Ammon's horn (tissue), 1 donor: ENCODE data around the gene PICK1.
"Not testable (repeated sequence)": the region's sequence is repeated elsewhere in the genome, so short reads cannot be mapped to it uniquely, and the experiment has no call there.

ENCODE experiments used
- DNase-seq: peaks from one replicate; pipeline ENCODE4 v3.0.0-alpha.2; 2016; ENCODE audit warnings: low spot score

PICK1 gene

DNA sequence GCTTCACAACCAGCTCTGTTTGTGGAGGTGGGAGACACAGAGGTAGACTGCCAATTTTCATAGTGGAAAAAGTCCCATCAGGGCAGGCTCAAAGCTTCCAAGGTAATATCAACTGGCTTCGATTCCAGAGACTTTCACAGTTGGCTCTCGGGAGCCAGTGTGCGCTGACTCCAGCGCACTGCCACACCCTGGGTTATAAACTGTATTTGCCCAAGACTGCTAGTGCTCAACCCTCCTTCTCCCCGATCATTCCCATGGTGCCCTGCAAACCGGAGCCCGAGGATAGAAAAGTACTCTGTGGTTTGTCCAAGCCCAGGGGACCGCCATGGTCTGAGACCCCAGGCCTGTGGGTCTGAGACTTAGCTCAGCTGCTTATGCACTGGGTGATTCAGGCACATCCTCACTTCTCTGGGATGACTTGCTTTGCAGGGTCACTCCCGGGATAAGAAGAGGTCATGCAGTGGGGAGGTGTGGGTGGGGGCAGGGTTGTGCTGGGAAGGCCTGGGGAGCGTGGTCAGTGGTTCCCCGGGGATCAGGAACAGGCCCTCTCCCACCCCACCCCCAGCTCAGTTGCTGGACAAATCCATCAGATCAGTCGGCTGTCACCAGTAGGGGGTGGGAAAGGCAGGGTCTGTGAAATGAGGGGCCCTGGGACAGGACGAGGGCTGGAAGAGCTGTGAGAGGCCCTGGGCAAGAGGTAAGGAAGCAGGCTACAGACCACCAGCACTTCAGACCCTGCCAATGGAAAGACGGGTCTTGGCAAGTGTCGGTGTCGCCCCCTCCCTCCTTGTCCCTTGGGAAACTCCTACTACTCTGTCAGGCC, 26.7 kb upstream of the PICK1 start:
- peak; percentile 22 for DNase-seq

DNA sequence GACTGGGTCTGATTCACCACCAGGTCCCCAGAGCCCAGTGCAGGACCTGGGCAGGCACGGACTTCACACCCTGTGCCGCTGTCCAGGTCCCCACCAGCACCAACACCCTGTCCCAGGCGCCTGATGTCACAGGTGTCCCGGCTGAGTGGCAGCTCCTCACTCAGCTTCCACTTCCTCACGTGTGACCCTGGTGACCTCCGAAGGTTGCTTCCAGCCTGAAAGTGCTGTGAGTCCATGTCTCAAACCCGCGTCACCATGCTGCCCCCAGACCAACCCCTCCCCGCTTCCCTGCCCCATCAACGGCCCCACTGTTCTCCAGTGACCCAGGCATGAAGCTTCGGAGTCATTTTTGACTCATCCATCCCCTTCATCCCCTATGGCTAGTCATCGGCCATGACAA, 25.7 kb upstream of the PICK1 start:
- peak; percentile 28 for DNase-seq

GRCh38 chr22:38032681-38033521, 24.3 kb upstream of the PICK1 start:
- no peak for DNase-seq

- DNase-seq = peak; percentile 94
Measured at GRCh38 chr22:38033522-38034277, 23.5 kb upstream of the PICK1 start.

DNA sequence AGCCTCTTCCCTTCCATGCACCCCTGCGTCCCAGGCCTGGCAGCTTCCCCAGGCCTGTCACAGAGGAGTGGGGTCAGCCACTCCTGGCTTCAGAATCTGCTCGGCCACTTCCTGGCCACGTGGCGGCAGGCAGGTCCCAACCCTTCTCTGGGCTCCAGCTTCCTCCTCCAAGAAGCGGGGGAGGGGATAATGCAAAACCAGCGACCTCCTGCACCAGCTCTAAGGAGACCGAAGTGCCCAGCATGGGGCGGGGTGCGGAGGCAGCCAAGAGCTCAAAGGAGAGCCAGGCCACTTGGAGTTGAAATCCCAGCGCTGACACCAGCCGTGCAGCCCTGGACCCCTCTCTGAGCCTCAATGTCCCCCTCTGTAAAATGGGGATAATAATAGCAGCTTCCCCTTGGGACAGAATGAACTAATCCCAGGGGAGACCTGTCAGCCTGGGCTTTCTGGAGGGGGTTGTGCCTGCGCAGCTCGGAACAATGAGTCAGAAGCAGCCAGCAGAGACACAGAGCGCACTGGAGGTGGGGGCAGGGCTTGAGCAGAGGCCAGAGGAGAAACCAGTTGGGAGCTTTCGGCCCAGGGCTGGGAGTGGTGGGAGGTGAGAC, 22.8 kb upstream of the PICK1 start:
- peak; percentile 94 for DNase-seq

DNA sequence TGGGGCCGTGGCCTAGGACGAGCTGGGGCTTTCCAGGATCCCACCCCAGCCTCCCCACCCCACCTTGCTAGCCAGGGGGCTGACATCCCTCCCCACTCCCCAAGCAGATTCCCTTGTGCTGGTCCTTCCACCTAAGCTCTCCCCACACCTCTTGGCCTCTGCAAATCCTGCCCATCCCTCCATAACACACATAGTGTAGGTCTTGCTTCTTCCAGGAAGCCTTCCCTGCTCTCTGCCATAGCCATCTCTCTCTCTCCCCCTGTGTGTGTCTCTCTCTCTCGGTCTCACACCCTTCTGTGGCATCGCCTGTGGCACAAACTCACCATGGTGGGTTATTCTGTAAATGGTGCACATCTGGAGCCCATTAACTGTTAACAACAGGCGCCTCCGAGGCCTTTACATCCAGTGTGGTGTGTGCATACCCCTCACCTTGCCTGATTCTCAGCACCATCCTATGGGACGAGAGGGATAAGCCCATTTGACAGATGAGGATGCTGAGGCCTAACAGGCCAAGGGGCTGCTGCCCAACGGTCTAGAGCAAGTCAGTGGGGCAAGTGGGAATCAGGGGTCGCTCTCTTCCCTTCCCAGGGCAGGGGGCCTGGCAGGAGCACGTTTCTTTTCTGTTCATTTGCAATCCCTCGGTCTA, 22.2 kb upstream of the PICK1 start:
- no peak for DNase-seq

- DNase-seq = no peak
Measured at GRCh38 chr22:38035530-38035885, 21.7 kb upstream of the PICK1 start.

GRCh38 chr22:38036392-38037062, 20.7 kb upstream of the PICK1 start:
- DNase-seq = no peak

DNA sequence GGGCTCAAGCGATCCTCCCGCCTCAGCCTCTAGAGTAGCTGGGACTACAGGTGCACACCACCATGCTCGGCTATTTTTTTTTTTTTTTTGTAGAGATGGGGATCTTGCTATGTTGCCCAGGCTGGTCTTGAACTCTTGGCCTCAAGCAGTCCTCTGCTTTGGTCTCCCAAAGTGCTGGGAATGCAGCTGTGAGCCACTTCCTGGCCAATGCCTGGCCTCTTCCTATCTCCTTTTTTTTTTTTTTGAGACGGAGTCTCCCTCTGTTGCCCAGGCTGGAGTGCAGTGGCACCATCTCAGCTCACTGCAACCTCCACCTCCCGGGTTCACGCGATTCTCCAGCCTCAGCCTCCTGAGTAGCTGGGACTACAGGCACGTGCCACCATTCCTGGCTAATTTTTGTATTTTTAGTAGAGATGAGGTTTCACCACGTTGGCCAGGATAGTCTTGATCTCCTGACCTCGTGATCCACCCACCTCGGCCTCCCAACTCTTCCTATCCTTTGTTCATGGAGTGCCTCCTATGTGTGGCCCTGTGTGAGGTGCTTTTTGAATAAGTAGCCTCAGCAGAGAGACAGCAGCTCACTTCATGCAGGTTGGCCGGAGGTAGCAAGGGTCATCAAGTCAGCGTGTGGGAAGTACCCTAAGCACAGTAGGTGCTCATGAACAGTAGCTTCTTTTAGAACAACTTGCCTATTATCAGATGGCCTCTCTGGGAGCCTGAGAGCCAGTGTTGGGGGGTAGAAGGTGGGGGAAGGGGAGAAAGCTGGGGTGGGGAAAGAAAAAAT, 19.6 kb upstream of the PICK1 start:
- DNase-seq = not testable (repeated sequence)

DNA sequence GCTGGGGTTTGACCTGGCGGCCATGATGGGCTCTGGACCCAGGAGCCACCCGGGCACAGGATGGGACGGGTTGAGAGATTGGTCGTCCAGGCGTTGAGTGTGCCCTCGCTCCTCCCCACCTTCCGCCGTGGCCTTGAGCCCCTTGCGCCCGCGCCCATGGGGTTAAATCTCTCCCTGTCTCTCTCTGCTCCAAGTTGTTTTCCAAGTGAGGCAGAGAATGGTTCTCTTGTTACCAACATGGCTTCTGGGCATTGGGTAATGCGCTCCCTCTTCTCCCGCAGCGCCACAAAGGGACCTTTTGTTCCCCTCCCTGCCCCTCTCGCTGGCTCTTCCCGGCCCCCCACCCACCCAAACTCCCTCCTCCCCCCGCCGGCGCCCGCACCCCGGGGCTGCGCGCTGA, 18.8 kb upstream of the PICK1 start:
- DNase-seq = peak; percentile 94

DNA sequence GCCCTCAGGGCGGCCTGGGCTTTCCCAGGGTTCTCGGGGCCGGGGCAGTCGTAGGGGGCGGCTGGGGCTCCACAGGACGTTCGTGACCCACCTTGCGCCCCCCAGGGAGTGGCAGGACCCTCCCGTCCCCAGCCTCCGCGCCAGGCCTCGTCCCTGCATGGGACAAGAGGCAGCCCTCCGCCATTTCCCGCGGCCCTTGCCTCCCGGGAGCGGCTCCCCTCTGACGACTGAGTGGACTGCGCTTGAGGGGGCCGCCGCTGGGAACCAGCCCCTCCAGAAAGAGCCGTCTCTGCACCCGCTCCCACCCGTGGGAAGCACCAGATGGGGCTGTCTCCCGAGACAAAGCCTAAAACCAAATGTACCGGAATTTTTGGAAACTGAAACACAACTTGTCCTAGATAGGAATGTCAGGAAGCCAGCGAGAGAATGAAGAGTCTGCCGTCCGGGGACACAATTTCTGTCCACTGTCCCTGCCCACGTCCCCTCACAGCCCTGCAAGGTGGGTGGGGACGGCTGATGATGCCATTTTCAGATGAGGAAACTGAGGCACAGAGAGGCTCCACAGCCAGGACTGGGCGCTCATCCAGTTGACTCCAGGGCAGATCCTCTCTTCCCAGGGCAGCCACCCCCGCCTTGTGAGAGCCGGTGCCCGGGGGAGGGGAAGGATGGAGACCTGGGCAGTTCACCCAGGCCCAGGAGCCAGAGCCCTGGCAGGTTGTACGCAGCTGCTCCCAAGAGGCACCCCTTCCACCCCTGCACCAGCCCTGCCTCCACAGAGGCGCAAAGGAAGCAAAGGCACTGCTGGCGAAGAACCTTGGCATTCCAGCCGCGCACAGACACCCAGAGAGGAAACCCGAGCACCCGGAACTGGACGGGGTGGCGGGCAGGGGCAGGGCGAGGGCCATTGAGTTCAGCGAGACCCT, 18.1 kb upstream of the PICK1 start:
- no peak for DNase-seq

DNA sequence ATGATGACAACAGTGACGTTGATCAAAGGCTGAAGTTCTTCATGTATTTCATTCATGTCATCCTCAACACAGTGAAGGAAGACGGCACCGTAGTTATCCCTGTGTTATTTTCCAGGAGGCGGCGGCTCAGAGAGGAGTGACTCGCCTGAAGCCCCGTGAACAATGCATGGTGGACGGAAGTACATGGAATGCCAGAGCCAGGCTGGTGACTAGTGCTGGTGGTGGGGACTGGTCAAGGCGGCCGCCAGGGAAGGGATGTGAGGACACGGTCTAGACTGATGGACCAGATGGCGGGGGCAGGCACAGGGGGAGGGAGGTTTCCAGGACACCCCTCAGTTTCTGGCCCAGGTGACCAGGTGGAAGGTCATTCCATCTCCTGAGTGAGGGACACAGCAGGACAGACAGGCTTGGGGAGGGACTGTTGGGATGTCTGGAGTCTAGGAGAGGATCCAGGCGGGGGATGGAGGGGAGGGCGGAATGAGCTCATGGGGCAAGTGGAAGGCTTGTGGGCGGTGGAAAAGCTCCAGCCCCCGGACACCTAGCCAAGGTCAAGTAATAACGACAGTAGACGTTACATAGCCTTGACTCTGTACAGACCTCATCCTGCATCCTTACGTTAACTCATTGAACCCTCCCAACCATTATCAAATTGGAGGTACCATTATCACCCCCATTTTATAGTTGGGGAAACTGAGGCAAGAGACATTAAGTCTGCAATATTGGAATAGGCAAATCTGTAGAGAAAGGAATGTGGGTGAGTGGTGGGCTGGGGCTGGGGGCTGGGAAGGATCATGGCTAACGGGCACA, 16.0 kb upstream of the PICK1 start:
- no peak for DNase-seq

DNA sequence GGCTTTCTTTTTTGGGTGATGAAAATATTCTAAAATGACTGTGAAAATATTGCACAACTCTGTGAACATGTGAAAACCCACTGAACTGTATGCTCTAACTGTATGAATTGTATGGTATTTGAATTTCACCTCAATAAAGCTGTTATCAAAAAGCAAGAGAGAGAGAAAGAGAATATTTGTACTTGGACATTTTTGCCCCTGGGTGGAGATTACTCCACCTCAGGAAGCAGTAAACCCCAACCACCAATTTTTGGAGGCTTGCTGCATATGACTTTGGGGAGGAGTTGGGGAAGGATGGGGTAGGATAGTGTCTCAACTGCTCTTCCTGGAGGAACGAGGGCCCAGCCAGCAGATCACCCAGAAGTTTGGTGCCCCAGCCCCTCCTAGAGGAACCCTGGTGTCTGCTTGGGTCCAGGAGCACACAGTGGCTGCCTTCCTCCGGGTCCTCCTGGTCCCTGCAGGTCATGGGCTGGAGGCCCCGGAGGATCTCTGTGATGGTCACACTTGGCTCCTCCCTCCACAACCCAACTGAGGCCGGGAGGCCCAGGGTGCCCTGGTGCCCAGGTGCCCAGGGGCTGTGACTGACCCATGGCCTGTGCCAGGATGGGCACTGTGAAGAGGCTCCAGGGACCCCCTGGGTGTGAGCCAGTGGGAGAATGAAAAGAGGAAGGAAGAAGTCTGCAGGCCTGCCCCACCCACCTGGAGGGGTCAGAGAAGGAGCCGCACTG, 15.3 kb upstream of the PICK1 start:
- no peak for DNase-seq

- no peak for DNase-seq
Measured at GRCh38 chr22:38042488-38042790, 14.8 kb upstream of the PICK1 start.

GRCh38 chr22:38043151-38044039, 13.8 kb upstream of the PICK1 start:
- no peak for DNase-seq

- no peak for DNase-seq
Measured at GRCh38 chr22:38046070-38046748, 11.0 kb upstream of the PICK1 start.
